K562 (cell line): ENCODE results near the gene SLC5A11. TPM values are rescaled to one million over a fixed set of nuclear protein-coding genes. Genes with fewer than 3 reads are reported as not detected.
"Not testable (repeated sequence)": the region's sequence is repeated elsewhere in the genome, so short reads cannot be mapped to it uniquely, and the experiment has no call there.

Source experiments
- ATAC-seq: fragments of 200-7000 bp; cut with Tn5 transposase; 3 replicates; pipeline ENCODE4 v1.9.1; 2020; ENCODE audit warnings: moderate library complexity
- BruUV-seq: library from RNA; stranded (reverse); fragments of 400-500 nt; replicated peaks from 2 replicates; lab custom pipeline; 2021; lab: Mats Ljungman, UMichigan
- CTCF ChIA-PET: fragments of 300-600 bp; formaldehyde crosslinking; extraction: SDS; loops from one replicate; lab custom pipeline; 2021; ENCODE audit warnings: low intra/inter-chr PET ratio; lab: Yijun Ruan, JAX
- POLR2A ChIA-PET: fragments of 300-600, 350-650 bp; sonication (Branson Sonifier 250); formaldehyde crosslinking; extraction: SDS; loops from one replicate; lab custom pipeline; 2021; ENCODE audit warnings: antibody characterized with exemption, inconsistent platforms; lab: Yijun Ruan, JAX
- DNase-seq, 4 experiments: peaks; one replicate each; pipeline versions ENCODE4 v3.0.0 to v3.0.0-alpha.2; 2011 to 2018; ENCODE audit warnings: low spot score in 3 of 4, mixed read lengths in 3 of 4; ENCODE audit errors: extremely low read depth in 1 of 4
- FAIRE-seq: peaks from 2 replicates; lab custom pipeline; 2011; peaks lifted over from hg19 to GRCh38; lab: Jason Lieb, UNC
- H2AFZ ChIP-seq: 2 replicates; pipeline ENCODE4 v1.6.0; 2011; ENCODE audit warnings: low read depth, low read length, control low read depth, inconsistent platforms
- H3K27ac ChIP-seq: fragments of 200-600 bp; 3 replicates; pipeline ENCODE4 v1.8.0; 2011; ENCODE audit warnings: low read depth, mild to moderate bottlenecking, control low read depth, inconsistent platforms, low read length, moderate library complexity, mixed read lengths; ENCODE audit errors: extremely low read depth
- H3K27me3 ChIP-seq, 2 experiments: fragments of 300-600 bp in 1 of 2; 2 replicates in 1 of 2; 3 replicates in 1 of 2; pipeline versions ENCODE4 v1.6.0 to v1.8.0; 2011; ENCODE audit warnings: inconsistent platforms in 2 of 2, low read length in 2 of 2, mild to moderate bottlenecking in 1 of 2, mixed read lengths in 1 of 2, moderate library complexity in 1 of 2; ENCODE audit not compliant: control insufficient read depth in 2 of 2, insufficient read depth in 2 of 2
- H3K36me3 ChIP-seq: fragments of 300-600 bp; 3 replicates; pipeline ENCODE4 v1.8.0; 2011; ENCODE audit warnings: mild to moderate bottlenecking, low read length, inconsistent platforms; ENCODE audit not compliant: control insufficient read depth, insufficient read depth
- H3K4me1 ChIP-seq, 2 experiments: fragments of 200-600 bp in 1 of 2; replicated peaks in 1 of 2; 2 replicates in 1 of 2; 3 replicates in 1 of 2; pipeline versions ENCODE4 v1.5.1 to v1.8.0; 2011; ENCODE audit warnings: inconsistent platforms in 2 of 2, low read length in 2 of 2, mild to moderate bottlenecking in 1 of 2, mixed read lengths in 1 of 2, moderate library complexity in 1 of 2; ENCODE audit not compliant: control insufficient read depth in 2 of 2, insufficient read depth in 2 of 2
- H3K4me2 ChIP-seq: 2 replicates; pipeline ENCODE4 v1.6.1; 2011; ENCODE audit warnings: low read length, control low read depth, inconsistent platforms, mixed read lengths; ENCODE audit not compliant: insufficient read depth
- H3K4me3 ChIP-seq: fragments of 200-600 bp; sonication (generic), shearing (Covaris generic); 2 replicates; pipeline ENCODE4 v1.5.1; 2016; ENCODE audit warnings: control low read depth, inconsistent platforms
- H3K79me2 ChIP-seq: fragments of 200-600 bp; 3 replicates; pipeline ENCODE4 v1.8.0; 2011; ENCODE audit warnings: low read length, inconsistent platforms; ENCODE audit not compliant: control insufficient read depth, insufficient read depth
- H3K9ac ChIP-seq, 2 experiments: 2 replicates each; pipeline versions ENCODE4 v1.6.0 to v1.6.1; 2011; ENCODE audit warnings: low read depth in 2 of 2, low read length in 2 of 2, control low read depth in 1 of 2, inconsistent platforms in 1 of 2, mild to moderate bottlenecking in 1 of 2, mixed read lengths in 1 of 2; ENCODE audit not compliant: insufficient read depth in 1 of 2
- H3K9me1 ChIP-seq: one replicate; pipeline ENCODE4 v1.6.0; 2011; ENCODE audit warnings: inconsistent platforms, mild to moderate bottlenecking, low read length, moderate library complexity; ENCODE audit not compliant: control insufficient read depth, insufficient read depth
- H3K9me3 ChIP-seq: replicated peaks from 2 replicates; pipeline ENCODE4 v1.5.1; 2011; ENCODE audit warnings: low read depth, low read length, inconsistent platforms; ENCODE audit not compliant: control insufficient read depth, insufficient read depth
- H4K20me1 ChIP-seq: replicated peaks from 2 replicates; pipeline ENCODE4 v1.6.1; 2011; ENCODE audit warnings: low read length, inconsistent platforms, mixed read lengths; ENCODE audit not compliant: control insufficient read depth, insufficient read depth
- CC2D1A ChIP-seq: fragments of 450-650 bp; IDR thresholded peaks from 2 replicates; pipeline ENCODE4 v1.6.1; 2017; ENCODE audit warnings: mild to moderate bottlenecking
- JUN ChIP-seq, 2 experiments: sonication (generic) in 1 of 2; formaldehyde crosslinking in 1 of 2; IDR thresholded peaks; 2 replicates each; pipeline versions ENCODE4 v1.6.1 to v1.8.0; 2012 to 2022; ENCODE audit warnings: borderline replicate concordance in 2 of 2, mild to moderate bottlenecking in 2 of 2, improper control_type of control experiment in 1 of 2, low read depth in 1 of 2, low read length in 1 of 2, missing genetic modification reagents in 1 of 2
- KDM1A ChIP-seq, 2 experiments: fragments of 450-650 bp; IDR thresholded peaks; 2 replicates each; pipeline ENCODE4 v1.6.1; 2016; ENCODE audit warnings: mild to moderate bottlenecking in 2 of 2
- MAFK ChIP-seq: IDR thresholded peaks from 2 replicates; pipeline ENCODE4 v1.6.1; 2011; ENCODE audit warnings: low read length, improper control_type of control experiment
- PHF21A ChIP-seq: fragments of 450-650 bp; IDR thresholded peaks from 2 replicates; pipeline ENCODE4 v1.6.1; 2017; ENCODE audit warnings: low read depth, borderline replicate concordance
- RBM25 ChIP-seq: fragments of 200-400 bp; formaldehyde crosslinking; IDR thresholded peaks from 2 replicates; pipeline ENCODE4 v1.6.1; 2018; ENCODE audit warnings: low read length, low read depth, moderate library complexity; ENCODE audit not compliant: severe bottlenecking
- TEAD4 ChIP-seq, 2 experiments: sonication (generic) in 1 of 2; formaldehyde crosslinking in 1 of 2; IDR thresholded peaks; 2 replicates each; pipeline versions ENCODE4 v1.6.1 to v1.8.0; 2012 to 2022; ENCODE audit warnings: borderline replicate concordance in 1 of 2, inconsistent platforms in 1 of 2, low read length in 1 of 2, mild to moderate bottlenecking in 1 of 2, missing genetic modification reagents in 1 of 2
- WHSC1 ChIP-seq: IDR thresholded peaks from one replicate; pipeline ENCODE4 v1.6.1; 2012; ENCODE audit warnings: low read length, control low read depth, inconsistent platforms
- ZBED1 ChIP-seq: IDR thresholded peaks from 2 replicates; pipeline ENCODE4 v1.6.1; 2014
- ZNF121 ChIP-seq: sonication (generic); formaldehyde crosslinking; conservative IDR thresholded peaks from 2 replicates; pipeline ENCODE4 v1.8.0; 2022; ENCODE audit warnings: missing genetic modification reagents
- WGBS: fragments of 100-300 bp; shearing (Covaris generic); methylation state at CpG from one replicate; pipeline ENCODE4 v1.1.6; 2016; ENCODE audit warnings: low coverage, mixed read lengths; ENCODE audit not compliant: insufficient coverage; ENCODE audit errors: missing lambda C conversion rate; 5-methylcytosine and 5-hydroxymethylcytosine counted together
- in situ Hi-C: fragments of 300-500 bp; cut with MboI; formaldehyde crosslinking; loops from 4 replicates; pipeline ENCODE4 v1.15.0; 2018; ENCODE audit warnings: inconsistent platforms, mixed read lengths
- intact Hi-C: fragments of 100-400 bp; cut with micrococcal nuclease; formaldehyde crosslinking; loops from 2 replicates; pipeline ENCODE4 v1.14.2; 2022
- polyA plus RNA-seq, 8 experiments: library from polyadenylated mRNA; depleted of rRNA in 4 of 8; stranded (reverse) in 5 of 8; unstranded in 3 of 8; fragments of >200 nt; fragmentation: Nextera tagmentation in 2 of 8; fragmentation: Illumina TruSeq in 1 of 8; extraction: Ambion mirVana in 2 of 8; extraction: Trizol in 1 of 8; gene quantifications; 2 replicates each; pipeline versions ENCODE4 v1.2.1 to v1.2.3, GENCODE V29; 2011 to 2014; ENCODE audit warnings: inconsistent platforms in 1 of 8, missing spikeins in 1 of 8
- total RNA-seq, 7 experiments: library from RNA; depleted of rRNA in 6 of 7; stranded (reverse); fragments of >200 nt in 6 of 7; fragmentation: Illumina TruSeq in 2 of 7; extraction: Trizol in 2 of 7; gene quantifications; 2 replicates each; pipeline versions ENCODE4 v1.2.1 to v1.2.3, GENCODE V29; 2011 to 2021; ENCODE audit warnings: low replicate concordance in 1 of 7
- TF ChIP-seq, protein P1 (sequence below): sonication (generic); formaldehyde crosslinking; IDR thresholded peaks from 2 replicates; pipeline ENCODE4 v1.8.0; 2022; ENCODE audit warnings: missing genetic modification reagents, mild to moderate bottlenecking, borderline replicate concordance
- TF ChIP-seq, protein P2 (sequence below): sonication (generic); formaldehyde crosslinking; IDR thresholded peaks from 2 replicates; pipeline ENCODE4 v1.8.0; 2023; ENCODE audit warnings: mild to moderate bottlenecking, missing genetic modification reagents

Gene SLC5A11
- total and polyA plus RNA-seq, 9 of the 15 experiments (the other 6 are each of a cell fraction or from before 2014, with no cell fraction given) = 0.04 to 0.25 (median 0.11) TPM; not detected in 3

DNA sequence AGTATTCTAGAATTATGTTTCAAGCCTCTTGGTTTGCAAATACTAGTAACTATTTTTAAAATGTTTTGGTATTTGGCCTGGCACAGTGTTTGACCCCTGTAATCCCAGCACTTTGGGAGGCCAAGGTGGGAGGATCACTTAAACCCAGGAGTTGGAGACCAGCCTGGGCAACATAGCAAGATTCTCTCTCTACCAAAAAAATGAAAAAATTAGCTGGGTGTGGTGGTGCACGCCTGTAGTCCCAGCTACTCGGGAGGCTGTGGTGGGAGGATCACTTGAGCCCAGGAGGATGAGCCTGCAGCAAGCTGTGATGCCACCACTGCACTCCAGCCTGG lies 765 bp upstream of the SLC5A11 start:
- POLR2A ChIA-PET = interaction anchor here (1.0 kb wide), 1 partner anchor 235 kb away, joined by 3 read pairs; no protein-coding TSS in a partner anchor
- Histone ChIP-seq H3K4me2 (peak overlapping the region; percentile 54; the same call in 1 of the 2 replicates), H3K4me1 (peaks cover 18 to 33% of the 10 kb centered on the region in 2 experiments)
- ATAC-seq, in situ Hi-C loops, H3K36me3 ChIP-seq, H4K20me1 ChIP-seq, H3K79me2 ChIP-seq, H3K9me1 ChIP-seq, H3K27ac ChIP-seq, FAIRE-seq, H2AFZ ChIP-seq, H3K4me3 ChIP-seq, H3K9me3 ChIP-seq, CTCF ChIA-PET, BruUV-seq, H3K27me3 ChIP-seq, DNase-seq, H3K9ac ChIP-seq, intact Hi-C loops: not testable (repeated sequence)
- TF ChIP-seq ZNF121 (CRISPR knock-in tag) (peak; percentile 91), RBM25 (peak; percentile 40)
- WGBS = 90% methylated on average over 2 of the region's 2 CpGs

DNA sequence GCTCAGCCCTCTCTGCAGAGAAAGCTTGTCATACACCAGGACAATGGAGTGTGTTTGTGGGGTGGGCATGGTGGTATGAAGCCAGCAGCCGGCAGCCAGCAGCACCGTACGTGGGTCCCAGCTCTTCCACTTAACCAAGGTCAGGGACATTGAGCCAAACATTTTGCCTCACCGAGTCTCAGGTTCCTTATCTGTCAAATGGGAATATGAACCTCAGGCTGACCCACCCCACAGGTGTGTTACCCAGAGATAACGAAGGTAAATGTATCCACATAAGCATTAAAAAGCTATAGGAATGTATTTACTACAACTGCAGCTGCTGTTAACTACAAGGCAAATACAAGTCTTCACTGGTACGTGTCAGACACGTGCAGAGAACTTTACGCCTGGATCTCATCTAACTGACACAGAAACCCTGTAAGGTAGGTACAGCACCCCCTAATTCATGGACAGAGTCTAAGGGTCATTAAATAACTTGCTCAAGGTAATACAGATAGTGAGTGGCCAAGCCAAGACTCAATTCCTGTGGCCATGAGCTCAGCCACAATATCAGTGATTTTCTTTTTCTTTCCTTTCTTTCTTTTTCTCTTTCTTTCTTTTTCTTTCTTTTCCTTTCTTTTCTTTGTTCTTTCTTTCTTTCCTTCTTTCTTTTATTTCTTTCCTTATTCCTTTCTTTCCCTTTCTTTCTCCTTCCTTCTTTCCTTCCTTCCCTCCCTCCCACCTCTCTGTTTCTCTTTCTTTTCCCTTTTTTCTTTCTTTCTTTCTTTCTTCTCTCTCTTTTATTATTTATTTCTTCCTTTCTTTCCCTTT lies 990 bp downstream of the SLC5A11 start:
- Histone ChIP-seq H3K4me3 (no peak overlapping the region), H3K9me1 (peaks cover 4% of the 10 kb centered on the region), H3K4me2 (no peak overlapping the region), H3K27me3 (0 out of 5 replicates have a peak, but pooled peaks cover 0 to 3% of the 10 kb centered on the region in 2 experiments), H3K9me3 (no peaks in the 10 kb centered on the region), H2AFZ (no peak overlapping the region), H3K9ac (no peak overlapping the region), H3K36me3 (no peaks in the 10 kb centered on the region), H4K20me1 (0 out of 2 replicates have a peak, but pooled peaks cover 6% of the 10 kb centered on the region), H3K79me2 (no peaks in the 10 kb centered on the region), H3K4me1 (peaks cover 21 to 33% of the 10 kb centered on the region in 2 experiments), H3K27ac (no peak overlapping the region)
- 2% methylated on average over 8 of the region's 8 CpGs for WGBS
- in situ Hi-C loops (no loop called here), intact Hi-C loops (no loop called here)
- no TSS peak for BruUV-seq
- ChIA-PET POLR2A (interaction anchor here (0.7 to 1.0 kb wide), 2 partner anchors 12 to 962 kb away, joined by 3 read pairs; no protein-coding TSS in a partner anchor), CTCF (no interaction called here)
- peak in 1 of 4 experiments; percentile 32 for DNase-seq
- FAIRE-seq = peak; percentile 19
- ATAC-seq = no peak; the same call in 2 of the 3 replicates
- TF ChIP-seq WHSC1 (no peak), JUN (IDR thresholded peaks at IDR 0.05; ENCODE audit: borderline replicate concordance, low read depth, low read length) (no peak), JUN (CRISPR knock-in tag; IDR thresholded peaks at IDR 0.05; ENCODE audit: borderline replicate concordance) (no peak), KDM1A (IDR thresholded peaks at IDR 0.05) (no peak), PHF21A (no peak), ZBED1 (no peak), MAFK (no peak), TEAD4 (IDR thresholded peaks at IDR 0.05; ENCODE audit: low read length) (peak; percentile 49), TEAD4 (CRISPR knock-in tag; IDR thresholded peaks at IDR 0.05; ENCODE audit: borderline replicate concordance) (no peak), CC2D1A (no peak)
- TF ChIP-seq, protein P1, sequence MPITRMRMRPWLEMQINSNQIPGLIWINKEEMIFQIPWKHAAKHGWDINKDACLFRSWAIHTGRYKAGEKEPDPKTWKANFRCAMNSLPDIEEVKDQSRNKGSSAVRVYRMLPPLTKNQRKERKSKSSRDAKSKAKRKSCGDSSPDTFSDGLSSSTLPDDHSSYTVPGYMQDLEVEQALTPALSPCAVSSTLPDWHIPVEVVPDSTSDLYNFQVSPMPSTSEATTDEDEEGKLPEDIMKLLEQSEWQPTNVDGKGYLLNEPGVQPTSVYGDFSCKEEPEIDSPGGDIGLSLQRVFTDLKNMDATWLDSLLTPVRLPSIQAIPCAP (CRISPR knock-in tag) = no peak
- TF ChIP-seq, protein P2, sequence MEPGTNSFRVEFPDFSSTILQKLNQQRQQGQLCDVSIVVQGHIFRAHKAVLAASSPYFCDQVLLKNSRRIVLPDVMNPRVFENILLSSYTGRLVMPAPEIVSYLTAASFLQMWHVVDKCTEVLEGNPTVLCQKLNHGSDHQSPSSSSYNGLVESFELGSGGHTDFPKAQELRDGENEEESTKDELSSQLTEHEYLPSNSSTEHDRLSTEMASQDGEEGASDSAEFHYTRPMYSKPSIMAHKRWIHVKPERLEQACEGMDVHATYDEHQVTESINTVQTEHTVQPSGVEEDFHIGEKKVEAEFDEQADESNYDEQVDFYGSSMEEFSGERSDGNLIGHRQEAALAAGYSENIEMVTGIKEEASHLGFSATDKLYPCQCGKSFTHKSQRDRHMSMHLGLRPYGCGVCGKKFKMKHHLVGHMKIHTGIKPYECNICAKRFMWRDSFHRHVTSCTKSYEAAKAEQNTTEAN (CRISPR knock-in tag) = no peak
